Measurements from ENCODE around the gene COPS9. TPM values are rescaled to one million over a fixed set of nuclear protein-coding genes. Genes with fewer than 3 reads are reported as not detected.

The COPS9 gene
- total RNA-seq, 2 donors from 2014 or later: 232 to 243 TPM

- TF ChIP-seq CTCF (IDR thresholded peaks at IDR 0.05): no peak
- no peak overlapping the region for H3K4me3 ChIP-seq
- no peak overlapping the region for H3K27ac ChIP-seq
- no peaks in the 10 kb centered on the region for H3K9me3 ChIP-seq
- H3K27me3 ChIP-seq: no peaks in the 10 kb centered on the region
- no peaks in the 10 kb centered on the region for H3K4me1 ChIP-seq
- DNase-seq (ENCODE audit: low spot score): no peak
- H3K36me3 ChIP-seq: no peaks in the 10 kb centered on the region
These were observed 25.1 kb upstream of the COPS9 start for GRCh38 chr2:240161087-240161750.

- H3K4me1 ChIP-seq: no peaks in the 10 kb centered on the region
- DNase-seq (ENCODE audit: low spot score): no peak
- H3K4me3 ChIP-seq: no peak overlapping the region
- H3K9me3 ChIP-seq: no peaks in the 10 kb centered on the region
- H3K36me3 ChIP-seq: no peaks in the 10 kb centered on the region
- no peak for TF ChIP-seq CTCF (IDR thresholded peaks at IDR 0.05)
- H3K27me3 ChIP-seq: no peaks in the 10 kb centered on the region
- no peak overlapping the region for H3K27ac ChIP-seq
These were observed 24.4 kb upstream of the COPS9 start for GRCh38 chr2:240160291-240161086.

- Histone ChIP-seq H3K27me3 (no peaks in the 10 kb centered on the region), H3K27ac (no peak overlapping the region), H3K36me3 (no peaks in the 10 kb centered on the region), H3K4me1 (no peaks in the 10 kb centered on the region), H3K9me3 (no peaks in the 10 kb centered on the region), H3K4me3 (no peak overlapping the region)
- DNase-seq (ENCODE audit: low spot score): no peak
- TF ChIP-seq CTCF (IDR thresholded peaks at IDR 0.05): no peak
These were observed 23.2 kb upstream of the COPS9 start for GRCh38 chr2:240159251-240159839.

- no peaks in the 10 kb centered on the region for H3K27me3 ChIP-seq
- H3K9me3 ChIP-seq: no peaks in the 10 kb centered on the region
- no peak for DNase-seq (ENCODE audit: low spot score)
- no peaks in the 10 kb centered on the region for H3K4me1 ChIP-seq
- H3K4me3 ChIP-seq: no peak overlapping the region
- H3K36me3 ChIP-seq: no peaks in the 10 kb centered on the region
- no peak overlapping the region for H3K27ac ChIP-seq
- no peak for TF ChIP-seq CTCF (IDR thresholded peaks at IDR 0.05)
These were observed 21.0 kb upstream of the COPS9 start for GRCh38 chr2:240157147-240157470.

GRCh38 chr2:240156435-240157146 lies 20.5 kb upstream of the COPS9 start:
- no peak overlapping the region for H3K4me3 ChIP-seq
- TF ChIP-seq CTCF (IDR thresholded peaks at IDR 0.05): no peak
- no peaks in the 10 kb centered on the region for H3K4me1 ChIP-seq
- no peak overlapping the region for H3K27ac ChIP-seq
- H3K36me3 ChIP-seq: no peaks in the 10 kb centered on the region
- H3K9me3 ChIP-seq: no peaks in the 10 kb centered on the region
- no peak for DNase-seq (ENCODE audit: low spot score)
- H3K27me3 ChIP-seq: no peaks in the 10 kb centered on the region

All from right atrium auricular region (tissue), 2 donors.